ENCODE measurements around the gene PPIA. TPM values are rescaled to one million over a fixed set of nuclear protein-coding genes. Genes with fewer than 3 reads are reported as not detected.
A peak's percentile ranks its signal among the peaks of the same experiment; 100 is the strongest.

Gene PPIA
- total RNA-seq = 100 to 1,000 TPM; 673 to 688 TPM
- 1,000 to 10,000 TPM; 3,578 to 3,931 (median 3,619) TPM for polyA plus RNA-seq
- 396 to 1,231 (median 531) reads per million in 6 experiments for total RNA-seq

- Mint-ChIP-seq H3K36me3 (peaks cover 0 to 40% (median 17%) of the 10 kb centered on the region in 3 donors), H3K27me3 (no peaks in the 10 kb centered on the region), H3K4me1 (peaks cover 15 to 45% (median 39%) of the 10 kb centered on the region in 4 donors), H3K4me3 (peak within 1 kb of the TSS; percentile 87 to 100 (median 95)), H3K9me3 (no peaks in the 10 kb centered on the region), H3K27ac (peak within 1 kb of the TSS; percentile 90 to 99 (median 98))
- POLR2A ChIA-PET = interaction anchor here (0.7 to 3.0 kb wide), 19 partner anchors 8 to 315 kb away, joined by 3 to 26 read pairs (median 4); partner anchors contain the start of genes DDX56, H2AZ2, OGDH and TBRG4
- DNase-seq (peak; percentile 95 to 99 (median 98)), ATAC-seq (peak; percentile 87 to 88)
Measured at GRCh38 chr7:44796504-44797328, at the start of gene PPIA. Gene PPIA, plus strand, starts transcription at chr7:44796681. Its CDS starts 44 bp downstream, at chr7:44796725.

GRCh38 chr7:44748045-44748947 lies 48.2 kb upstream of the PPIA start, which contains the start of gene ZMIZ2:
Gene ZMIZ2, plus strand, starts transcription at chr7:44748847. Its CDS starts 7,403 bp downstream, at chr7:44756250.
- no peaks in the 10 kb centered on the region for H3K9me3 Mint-ChIP-seq
- H3K4me3 Mint-ChIP-seq = peak within 1 kb of the TSS; percentile 80 to 95 (median 87)
- peaks cover 29 to 45% (median 40%) of the 10 kb centered on the region in 4 donors for H3K4me1 Mint-ChIP-seq

GRCh38 chr7:44748948-44749731 lies 47.3 kb upstream of the PPIA start:
- no peaks in the 10 kb centered on the region for H3K27me3 Mint-ChIP-seq
- POLR2A ChIA-PET = interaction anchor here (0.6 to 3.8 kb wide), 14 partner anchors 8 to 259 kb away, joined by 3 to 28 read pairs (median 4); partner anchors contain the start of genes DDX56, NUDCD3, OGDH and PPIA
- peak overlapping the region; percentile 80 to 95 (median 86) for H3K4me3 Mint-ChIP-seq
- peaks cover 26 to 50% (median 40%) of the 10 kb centered on the region in 4 donors for H3K4me1 Mint-ChIP-seq
- H3K36me3 Mint-ChIP-seq = peaks cover 0 to 5% (median 0%) of the 10 kb centered on the region in 3 donors
- ATAC-seq = peak; percentile 10 to 27
- no peaks in the 10 kb centered on the region for H3K9me3 Mint-ChIP-seq
- peak in 4 of 10 donors; percentile 16 to 37 (median 30) for DNase-seq
- H3K27ac Mint-ChIP-seq = peak overlapping the region; percentile 48 to 94 (median 89)

More at GRCh38 chr7:44748045-44748947, 48.2 kb upstream of the PPIA start, which contains the start of gene ZMIZ2:
- ATAC-seq = peak; percentile 82 to 85
- DNase-seq = peak; percentile 81 to 99 (median 93)
- peaks cover 0 to 5% (median 0%) of the 10 kb centered on the region in 3 donors for H3K36me3 Mint-ChIP-seq
- peak within 1 kb of the TSS; percentile 85 to 97 (median 90) for H3K27ac Mint-ChIP-seq
- H3K27me3 Mint-ChIP-seq = no peaks in the 10 kb centered on the region
- POLR2A ChIA-PET = interaction anchor here (0.7 to 3.8 kb wide), 8 partner anchors 9 to 175 kb away, joined by 3 to 28 read pairs (median 6); partner anchors contain the start of genes DDX56, OGDH and PPIA

GRCh38 chr7:44749992-44750391 lies 46.5 kb upstream of the PPIA start:
- peaks cover 0 to 5% (median 0%) of the 10 kb centered on the region in 3 donors for H3K36me3 Mint-ChIP-seq
- peak overlapping the region; percentile 80 to 95 (median 86) for H3K4me3 Mint-ChIP-seq
- peak overlapping the region; percentile 73 to 94 (median 86) for H3K27ac Mint-ChIP-seq
- no peaks in the 10 kb centered on the region for H3K9me3 Mint-ChIP-seq
- peaks cover 29 to 56% (median 42%) of the 10 kb centered on the region in 4 donors for H3K4me1 Mint-ChIP-seq
- POLR2A ChIA-PET = interaction anchor here (0.6 to 3.8 kb wide), 12 partner anchors 19 to 259 kb away, joined by 3 to 28 read pairs (median 4); partner anchors contain the start of genes DDX56, NUDCD3, OGDH and PPIA
- DNase-seq = no peak
- ATAC-seq = no peak
- H3K27me3 Mint-ChIP-seq = no peaks in the 10 kb centered on the region

GRCh38 chr7:44750424-44750823 lies 46.1 kb upstream of the PPIA start:
- Mint-ChIP-seq H3K4me3 (peak overlapping the region; percentile 80 to 95 (median 86)), H3K9me3 (no peaks in the 10 kb centered on the region), H3K27ac (peak overlapping the region; percentile 53 to 94 (median 84)), H3K27me3 (no peaks in the 10 kb centered on the region), H3K4me1 (peaks cover 29 to 58% (median 43%) of the 10 kb centered on the region in 4 donors), H3K36me3 (peaks cover 0 to 5% (median 0%) of the 10 kb centered on the region in 3 donors)
- DNase-seq (no peak), ATAC-seq (no peak)
- POLR2A ChIA-PET = interaction anchor here (1.3 to 3.8 kb wide), 5 partner anchors 18 to 178 kb away, joined by 3 to 28 read pairs (median 6); partner anchors contain the start of genes OGDH and PPIA

GRCh38 chr7:44750921-44751571 lies 45.4 kb upstream of the PPIA start:
- POLR2A ChIA-PET = interaction anchor here (1.3 to 3.8 kb wide), 4 partner anchors 17 to 179 kb away, joined by 4 to 28 read pairs (median 12); partner anchors contain the start of genes OGDH and PPIA
- DNase-seq (peak in 7 of 10 donors; percentile 18 to 58 (median 40)), ATAC-seq (peak; percentile 31 to 49)
- Mint-ChIP-seq H3K27me3 (no peaks in the 10 kb centered on the region), H3K36me3 (peaks cover 0 to 5% (median 0%) of the 10 kb centered on the region in 3 donors), H3K4me3 (peak overlapping the region; percentile 80 to 95 (median 86)), H3K4me1 (peaks cover 29 to 59% (median 45%) of the 10 kb centered on the region in 4 donors), H3K27ac (peak overlapping the region; percentile 53 to 90 (median 84)), H3K9me3 (no peaks in the 10 kb centered on the region)

- DNase-seq (no peak), ATAC-seq (no peak)
- POLR2A ChIA-PET = interaction anchor here (0.7 kb wide), 1 partner anchor 147 kb away, joined by 3 read pairs; no protein-coding TSS in a partner anchor
- Mint-ChIP-seq H3K27ac (peak overlapping the region in 1 of 10 donors; percentile 58), H3K9me3 (no peaks in the 10 kb centered on the region), H3K27me3 (no peaks in the 10 kb centered on the region), H3K4me1 (peaks cover 24 to 53% (median 42%) of the 10 kb centered on the region in 4 donors), H3K36me3 (peaks cover 0 to 5% (median 0%) of the 10 kb centered on the region in 3 donors), H3K4me3 (no peak overlapping the region)
Measured at GRCh38 chr7:44752822-44753221, 43.7 kb upstream of the PPIA start.

- no peak for ATAC-seq
- no peak overlapping the region for H3K4me3 Mint-ChIP-seq
- H3K4me1 Mint-ChIP-seq = peaks cover 21 to 42% (median 32%) of the 10 kb centered on the region in 4 donors
- POLR2A ChIA-PET = no interaction called here
- H3K9me3 Mint-ChIP-seq = no peaks in the 10 kb centered on the region
- peaks cover 0 to 15% (median 0%) of the 10 kb centered on the region in 3 donors for H3K36me3 Mint-ChIP-seq
- DNase-seq = peak in 1 of 10 donors; percentile 55
- H3K27me3 Mint-ChIP-seq = no peaks in the 10 kb centered on the region
- peak overlapping the region in 3 of 10 donors; percentile 65 to 76 (median 67) for H3K27ac Mint-ChIP-seq
Measured at GRCh38 chr7:44754802-44755697, 41.4 kb upstream of the PPIA start.

- Mint-ChIP-seq H3K4me1 (peaks cover 13 to 33% (median 23%) of the 10 kb centered on the region in 4 donors), H3K9me3 (no peaks in the 10 kb centered on the region), H3K36me3 (peaks cover 0 to 22% (median 3%) of the 10 kb centered on the region in 3 donors), H3K4me3 (no peak overlapping the region), H3K27me3 (no peaks in the 10 kb centered on the region), H3K27ac (peak overlapping the region in 1 of 10 donors; percentile 76)
- POLR2A ChIA-PET = interaction anchor here (1.4 kb wide), 1 partner anchor 11 kb away, joined by 5 read pairs; no protein-coding TSS in a partner anchor
- ATAC-seq (no peak), DNase-seq (peak in 1 of 10 donors; percentile 57)
Measured at GRCh38 chr7:44755698-44756627, 40.5 kb upstream of the PPIA start.
